Skeletal muscle tissue (tissue), 4 donors: ENCODE data around the gene CHFR. TPM values are rescaled to one million over a fixed set of nuclear protein-coding genes. Genes with fewer than 3 reads are reported as not detected.
"Not testable (repeated sequence)": the region's sequence is repeated elsewhere in the genome, so short reads cannot be mapped to it uniquely, and the experiment has no call there.

ENCODE experiments used
- H3K27ac ChIP-seq: one replicate; pipeline ENCODE4 v1.7.0; 2013; ENCODE audit warnings: mild to moderate bottlenecking, low read depth, low read length, inconsistent platforms
- H3K27me3 ChIP-seq, 3 donors: one replicate each; pipeline ENCODE4 v1.7.0; 2013; ENCODE audit warnings: low read length in 3 of 3; ENCODE audit not compliant: control insufficient read depth in 3 of 3, insufficient read depth in 3 of 3
- H3K36me3 ChIP-seq, 3 donors: one replicate each; pipeline ENCODE4 v1.7.0; 2013; ENCODE audit warnings: low read length in 3 of 3; ENCODE audit not compliant: control insufficient read depth in 3 of 3, insufficient read depth in 3 of 3
- H3K4me1 ChIP-seq, 3 donors: one replicate each; pipeline ENCODE4 v1.7.0; 2013; ENCODE audit warnings: low read length in 3 of 3, mild to moderate bottlenecking in 3 of 3; ENCODE audit not compliant: control insufficient read depth in 3 of 3, insufficient read depth in 3 of 3
- H3K4me3 ChIP-seq, 3 donors: one replicate each; pipeline ENCODE4 v1.7.0; 2013; ENCODE audit warnings: low read length in 3 of 3
- H3K9ac ChIP-seq, 3 donors: one replicate each; pipeline ENCODE4 v1.7.0; 2013; ENCODE audit warnings: low read length in 3 of 3, mild to moderate bottlenecking in 3 of 3, moderate library complexity in 2 of 3, low read depth in 1 of 3
- H3K9me3 ChIP-seq, 3 donors: one replicate each; pipeline ENCODE4 v1.7.0; 2013; ENCODE audit warnings: low read length in 3 of 3; ENCODE audit not compliant: control insufficient read depth in 3 of 3
- total RNA-seq: library from RNA; depleted of rRNA; stranded (reverse); fragments of >200 nt; gene quantifications from one replicate; pipeline ENCODE4 v1.2.3, GENCODE V29; 2014
- donor health status: Osteomylitis.

The CHFR gene
- total RNA-seq, 1 donor from 2014 or later = 14.1 TPM

DNA sequence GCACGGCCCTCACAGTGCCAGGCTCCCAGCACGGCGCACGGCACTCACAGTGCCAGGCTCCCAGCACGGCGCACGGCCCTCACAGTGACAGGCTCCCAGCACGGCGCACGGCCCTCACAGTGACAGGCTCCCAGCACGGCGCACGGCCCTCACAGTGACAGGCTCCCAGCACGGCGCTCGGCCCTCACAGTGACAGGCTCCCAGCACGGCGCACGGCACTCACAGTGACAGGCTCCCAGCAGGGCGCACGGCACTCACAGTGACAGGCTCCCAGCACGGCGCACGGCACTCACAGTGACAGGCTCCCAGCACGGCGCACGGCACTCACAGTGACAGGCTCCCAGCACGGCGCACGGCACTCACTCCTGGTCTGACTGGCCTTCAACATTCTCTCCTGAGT, 51.2 kb downstream of the CHFR start:
- H3K9me3 ChIP-seq, H3K9ac ChIP-seq, H3K4me3 ChIP-seq, H3K27ac ChIP-seq, H3K4me1 ChIP-seq, H3K27me3 ChIP-seq: not testable (repeated sequence)
- peaks cover 10 to 19% (median 13%) of the 10 kb centered on the region in 3 donors for H3K36me3 ChIP-seq

DNA sequence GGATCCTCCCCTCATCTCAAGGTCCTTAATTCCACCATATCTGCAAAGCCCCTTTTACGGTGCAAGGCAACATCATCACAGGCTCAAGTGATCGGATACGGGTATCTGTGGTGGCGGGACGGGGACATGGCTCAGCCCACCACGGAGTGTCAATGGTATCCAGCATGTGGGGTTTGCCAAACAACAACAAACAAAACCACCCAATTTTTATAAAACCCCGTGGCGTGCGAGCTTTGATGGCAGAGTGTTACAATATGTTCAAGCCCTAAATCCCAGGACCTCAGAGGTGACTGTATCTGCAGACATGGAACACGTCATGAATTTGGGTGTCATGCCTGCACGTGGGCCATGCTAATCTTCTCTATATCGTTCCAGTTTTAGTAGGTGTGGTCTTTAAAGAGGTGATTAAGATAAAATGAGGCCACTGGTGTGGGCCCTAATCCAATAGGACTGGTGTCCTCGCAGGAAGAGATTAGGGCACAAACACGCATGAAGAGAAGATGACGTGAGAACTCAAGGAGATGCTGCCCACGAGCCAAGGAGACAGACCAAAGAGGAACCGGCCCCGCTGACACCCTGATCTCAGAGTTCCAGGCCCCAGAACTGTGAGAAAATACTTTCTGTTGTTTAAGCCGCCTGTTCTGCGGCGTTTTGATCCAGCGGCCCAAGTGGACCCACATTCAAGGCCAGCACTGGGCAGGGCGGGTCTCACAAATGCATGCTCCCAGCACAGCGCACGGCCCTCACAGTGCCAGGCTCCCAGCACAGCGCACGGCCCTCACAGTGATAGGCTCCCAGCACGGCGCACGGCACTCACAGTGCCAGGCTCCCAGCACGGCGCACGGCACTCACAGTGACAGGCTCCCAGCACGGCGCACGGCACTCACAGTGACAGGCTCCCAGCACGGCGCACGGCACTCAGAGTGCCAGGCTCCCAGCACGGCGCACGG, 52.1 kb downstream of the CHFR start:
- Histone ChIP-seq H3K27me3 (no peaks in the 10 kb centered on the region), H3K9me3 (no peaks in the 10 kb centered on the region), H3K36me3 (peaks cover 7 to 12% (median 10%) of the 10 kb centered on the region in 3 donors), H3K4me1 (no peaks in the 10 kb centered on the region), H3K4me3 (no peak overlapping the region), H3K9ac (no peak overlapping the region), H3K27ac (no peak overlapping the region)

DNA sequence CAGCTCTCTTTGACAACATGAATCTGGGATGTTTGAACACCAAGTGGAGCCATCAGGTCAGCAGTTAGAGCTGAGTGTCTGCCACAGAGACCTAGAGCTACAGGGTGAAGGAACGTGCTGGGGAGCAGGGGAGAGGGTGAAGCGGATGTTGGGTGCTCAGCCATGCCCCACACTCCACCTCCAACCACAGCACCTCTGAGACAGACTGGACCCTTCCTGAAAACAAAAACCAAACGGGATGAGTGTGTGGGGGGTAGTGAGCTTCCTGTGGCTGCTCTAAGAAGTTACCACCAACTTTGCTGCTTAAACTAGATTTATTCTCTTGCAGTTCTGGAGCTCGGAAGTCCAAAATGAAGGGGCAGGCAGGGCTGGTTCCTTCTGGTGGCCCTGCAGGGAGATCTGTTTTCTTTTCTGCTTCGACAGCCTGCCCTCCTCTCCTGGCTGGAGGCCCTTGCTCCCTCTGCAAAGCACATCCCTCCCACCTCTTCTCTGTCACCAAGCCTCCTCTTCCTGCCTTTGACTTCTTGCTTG, 53.2 kb downstream of the CHFR start:
- H3K9me3 ChIP-seq = no peaks in the 10 kb centered on the region
- H3K4me3 ChIP-seq = no peak overlapping the region
- no peak overlapping the region for H3K9ac ChIP-seq
- H3K36me3 ChIP-seq = peaks cover 5 to 7% (median 7%) of the 10 kb centered on the region in 3 donors
- no peaks in the 10 kb centered on the region for H3K27me3 ChIP-seq
- peaks cover 0 to 2% (median 2%) of the 10 kb centered on the region in 3 donors for H3K4me1 ChIP-seq
- H3K27ac ChIP-seq = no peak overlapping the region

DNA sequence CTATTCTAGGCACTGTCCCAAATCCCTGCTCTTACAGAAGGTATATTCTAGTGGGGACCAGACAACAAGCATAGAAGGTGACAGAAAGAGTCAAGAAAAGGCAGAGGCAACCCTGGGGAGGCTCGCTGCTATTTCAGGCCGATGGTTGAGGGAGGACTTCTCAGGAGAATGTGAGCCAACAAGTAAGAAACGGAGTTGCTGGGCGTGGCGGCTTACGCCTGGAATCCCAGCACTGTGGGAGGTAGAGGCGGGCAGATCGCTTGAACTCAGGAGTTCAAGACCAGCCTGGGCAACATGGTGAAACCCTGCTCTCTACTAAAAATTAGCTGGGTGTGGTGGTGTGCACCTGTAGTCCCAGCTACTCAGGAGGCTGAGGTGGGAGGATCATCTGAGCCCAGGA, 54.1 kb downstream of the CHFR start:
- Histone ChIP-seq H3K27me3 (no peaks in the 10 kb centered on the region), H3K36me3 (peaks cover 0 to 7% (median 7%) of the 10 kb centered on the region in 3 donors)

DNA sequence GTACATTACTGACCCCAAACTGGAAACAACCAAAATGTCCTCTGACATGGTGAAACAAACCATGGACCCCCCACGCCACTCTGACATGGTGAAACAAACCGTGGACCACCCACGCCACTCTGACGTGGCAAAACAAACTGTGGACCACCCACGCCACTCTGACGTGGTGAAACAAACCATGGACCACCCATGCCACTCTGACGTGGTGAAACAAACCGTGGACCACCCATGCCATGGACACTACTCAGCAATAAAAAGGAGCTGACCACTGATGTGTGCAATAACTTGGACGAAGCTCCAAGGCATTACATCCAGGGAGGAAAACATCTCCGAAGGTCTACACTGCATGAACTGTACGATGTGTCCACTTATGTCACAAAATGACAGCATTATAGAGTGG, 55.6 kb downstream of the CHFR start:
- Histone ChIP-seq H3K9ac (no peak overlapping the region), H3K9me3 (no peaks in the 10 kb centered on the region), H3K27me3 (no peaks in the 10 kb centered on the region), H3K36me3 (peaks cover 3 to 11% (median 8%) of the 10 kb centered on the region in 3 donors), H3K4me1 (peaks cover 13 to 19% (median 16%) of the 10 kb centered on the region in 3 donors), H3K4me3 (no peak overlapping the region), H3K27ac (no peak overlapping the region)

More for the DNA sequence above, 54.1 kb downstream of the CHFR start:
- no peaks in the 10 kb centered on the region for H3K9me3 ChIP-seq
- H3K9ac ChIP-seq = no peak overlapping the region
- H3K4me1 ChIP-seq = peaks cover under 1 to 4% (median 3%) of the 10 kb centered on the region in 3 donors
- H3K27ac ChIP-seq = no peak overlapping the region
- H3K4me3 ChIP-seq = no peak overlapping the region

DNA sequence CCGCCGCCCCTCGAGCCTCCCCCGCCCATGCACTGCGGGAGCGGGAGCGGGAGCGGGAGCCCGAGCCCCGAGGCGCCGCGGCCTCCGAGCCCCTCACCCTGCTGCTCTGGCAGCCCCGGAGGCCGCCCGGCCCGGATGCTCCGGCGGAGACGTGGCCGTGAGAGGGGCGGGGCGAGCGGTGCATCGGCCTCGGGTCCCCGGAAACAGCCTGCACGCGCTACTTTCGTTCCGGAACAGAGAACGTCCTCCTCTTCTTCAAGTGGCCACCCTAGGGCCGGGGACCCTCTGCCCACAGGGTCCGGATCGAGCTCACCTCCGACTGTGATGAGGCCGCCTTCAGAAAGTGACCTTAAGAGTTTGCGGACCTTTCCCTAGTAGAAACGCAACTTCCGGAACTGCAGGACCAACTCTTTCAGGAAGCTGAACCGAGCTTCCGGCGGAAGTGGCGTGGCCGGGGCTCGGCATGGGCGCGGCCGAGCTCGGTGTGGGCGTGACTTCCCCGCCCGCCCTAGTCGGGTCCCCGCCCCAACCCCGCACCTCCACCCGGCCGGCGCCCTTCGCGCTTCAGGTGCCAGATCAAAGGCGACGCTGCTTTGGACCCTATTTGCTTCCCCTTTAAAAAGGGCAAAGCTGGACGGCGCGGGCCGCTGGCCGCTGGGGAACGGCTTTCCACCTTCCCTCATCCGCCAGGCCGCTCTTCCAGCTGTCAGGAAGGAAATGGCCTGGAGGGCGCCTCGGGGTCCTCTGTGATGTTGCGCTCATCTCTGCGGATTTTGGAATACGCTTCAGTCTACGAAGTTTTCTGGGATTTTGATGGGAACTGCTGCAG, 58.5 kb downstream of the CHFR start, which contains the start of gene GOLGA3:
TSS of gene GOLGA3 (minus strand) at position 164 of the 829 bp plus-strand sequence. CDS start 6,741 bp downstream, outside the sequence.
- Histone ChIP-seq H3K4me3 (peak within 1 kb of the TSS; percentile 82 to 96 (median 96)), H3K4me1 (peaks cover 19 to 26% (median 23%) of the 10 kb centered on the region in 3 donors), H3K9ac (peak within 1 kb of the TSS; percentile 97 to 99 (median 99)), H3K27me3 (no peaks in the 10 kb centered on the region), H3K36me3 (peaks cover 10 to 36% (median 25%) of the 10 kb centered on the region in 3 donors), H3K27ac (peak within 1 kb of the TSS; percentile 98), H3K9me3 (no peaks in the 10 kb centered on the region)

DNA sequence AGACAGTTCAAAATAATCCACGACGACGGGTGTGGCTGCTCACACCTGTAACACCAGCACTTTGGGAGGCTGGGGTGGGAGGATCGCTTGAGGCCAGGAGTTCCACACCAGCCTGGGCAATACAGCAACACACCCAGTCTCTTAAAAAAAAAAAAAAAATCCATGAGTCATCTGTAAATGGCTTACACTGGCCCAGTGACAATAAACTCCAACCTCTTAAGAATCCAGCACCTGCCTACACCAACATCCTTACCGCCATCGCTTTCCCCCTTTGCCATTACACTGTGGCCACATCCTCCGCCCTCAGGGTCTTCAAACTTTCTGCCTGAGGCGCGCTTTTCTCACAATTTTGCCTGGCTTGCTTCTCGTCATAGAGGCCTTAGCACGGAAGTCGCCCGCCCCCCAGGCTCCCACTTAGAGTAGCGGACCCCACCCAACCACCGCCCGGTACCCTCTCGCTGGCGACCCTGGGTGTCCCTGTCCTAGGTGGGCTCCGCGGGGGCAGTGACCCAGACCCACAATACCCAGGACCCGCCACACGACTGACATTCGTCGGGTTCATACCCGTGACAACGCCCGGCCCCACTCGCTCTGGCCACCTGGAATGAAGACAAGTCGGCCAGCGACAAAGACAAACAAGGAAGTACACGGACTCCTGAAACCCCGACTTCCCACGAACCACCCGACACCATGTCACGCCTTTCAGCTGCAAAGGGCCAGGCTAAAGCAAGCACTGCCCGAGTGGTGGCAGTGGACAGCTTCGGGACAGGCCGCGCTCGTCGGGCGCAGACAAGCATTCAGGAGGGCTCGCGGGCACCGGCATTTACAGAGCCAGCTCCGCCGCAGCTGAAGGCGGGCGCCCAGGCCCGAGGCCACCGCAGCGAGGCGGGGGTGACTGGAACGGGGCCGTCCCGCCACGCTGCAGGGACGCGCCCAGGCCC, 59.4 kb downstream of the CHFR start:
- H3K9me3 ChIP-seq = no peaks in the 10 kb centered on the region
- peaks cover 19 to 26% (median 23%) of the 10 kb centered on the region in 3 donors for H3K4me1 ChIP-seq
- peak overlapping the region; percentile 65 to 99 (median 93) for H3K9ac ChIP-seq
- peak overlapping the region; percentile 98 for H3K27ac ChIP-seq
- peaks cover 10 to 38% (median 18%) of the 10 kb centered on the region in 3 donors for H3K36me3 ChIP-seq
- H3K27me3 ChIP-seq = no peaks in the 10 kb centered on the region
- peak overlapping the region; percentile 82 to 96 (median 96) for H3K4me3 ChIP-seq

DNA sequence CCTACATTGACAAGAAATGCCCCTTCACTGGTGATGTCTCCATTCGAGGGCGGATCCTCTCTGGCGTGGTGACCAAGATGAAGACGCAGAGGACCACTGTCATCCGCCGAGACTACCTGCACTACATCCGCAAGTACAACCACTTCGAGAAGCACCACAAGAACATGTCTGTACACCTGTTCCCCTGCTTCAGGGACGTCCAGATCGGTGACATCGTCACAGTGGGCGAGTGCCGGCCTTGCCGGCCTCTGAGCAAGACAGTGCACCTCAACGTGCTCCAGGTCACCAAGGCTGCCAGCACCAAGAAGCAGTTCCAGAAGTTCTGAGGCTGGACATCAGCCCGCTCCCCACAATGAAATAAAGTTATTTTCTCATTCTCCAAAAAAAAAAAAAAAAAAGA, 61.5 kb downstream of the CHFR start:
- Histone ChIP-seq H3K36me3 (peaks cover 16 to 40% (median 20%) of the 10 kb centered on the region in 3 donors), H3K27ac (no peak overlapping the region), H3K4me3 (no peak overlapping the region), H3K9me3 (no peaks in the 10 kb centered on the region), H3K27me3 (no peaks in the 10 kb centered on the region), H3K4me1 (peaks cover 19 to 26% (median 23%) of the 10 kb centered on the region in 3 donors), H3K9ac (no peak overlapping the region)

DNA sequence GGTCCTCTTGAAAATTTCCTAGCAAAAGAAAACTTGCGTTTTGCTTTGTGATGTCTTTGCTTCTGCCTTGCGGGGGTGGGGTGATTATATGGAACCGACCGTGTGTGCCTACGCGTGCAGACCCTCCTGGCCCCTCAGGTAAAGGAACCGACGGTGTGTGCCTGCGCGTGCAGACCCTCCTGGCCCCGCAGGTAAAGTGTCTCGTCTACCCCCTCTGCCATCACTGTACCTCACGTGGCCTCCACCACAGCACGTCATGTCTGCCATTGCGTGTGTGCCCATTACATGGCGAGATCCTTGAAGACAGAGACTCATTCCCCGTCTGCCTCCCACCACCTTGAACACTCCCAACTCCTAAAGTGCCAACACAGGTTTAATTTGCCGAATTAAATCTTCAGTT, 62.3 kb downstream of the CHFR start:
- Histone ChIP-seq H3K36me3 (peaks cover 22 to 45% (median 22%) of the 10 kb centered on the region in 3 donors), H3K9ac (peak overlapping the region in 1 of 3 donors; percentile 3), H3K27me3 (no peaks in the 10 kb centered on the region), H3K9me3 (no peaks in the 10 kb centered on the region), H3K4me3 (no peak overlapping the region), H3K4me1 (peaks cover 19 to 26% (median 23%) of the 10 kb centered on the region in 3 donors), H3K27ac (no peak overlapping the region)
